ENCODE data around the gene FGFR2. TPM values are rescaled to one million over a fixed set of nuclear protein-coding genes. Genes with fewer than 3 reads are reported as not detected.

The FGFR2 gene
- total and polyA plus RNA-seq, 9 donors = 0.42 to 18.2 (median 1.9) TPM

GRCh38 chr10:121540732-121541395 is 57.4 kb downstream of the FGFR2 start:
- H3K4me3 ChIP-seq (ENCODE audit: low read length) = no peak overlapping the region
- H3K27ac ChIP-seq (ENCODE audit: low read length) = no peak overlapping the region
- H3K27me3 ChIP-seq (ENCODE audit: control insufficient read depth, insufficient read depth, low read length) = peaks cover 9% of the 10 kb centered on the region
- H3K36me3 ChIP-seq (ENCODE audit: control insufficient read depth, insufficient read depth, low read length) = no peaks in the 10 kb centered on the region
- DNase-seq = no peak
- 63% methylated on average over 2 of the region's 6 CpGs for WGBS (ENCODE audit: insufficient coverage)
- no peaks in the 10 kb centered on the region for H3K4me1 ChIP-seq (ENCODE audit: control insufficient read depth, insufficient read depth, low read length)
- no peaks in the 10 kb centered on the region for H3K9me3 ChIP-seq (replicated peaks; ENCODE audit: control insufficient read depth, low read depth, low read length)

DNA sequence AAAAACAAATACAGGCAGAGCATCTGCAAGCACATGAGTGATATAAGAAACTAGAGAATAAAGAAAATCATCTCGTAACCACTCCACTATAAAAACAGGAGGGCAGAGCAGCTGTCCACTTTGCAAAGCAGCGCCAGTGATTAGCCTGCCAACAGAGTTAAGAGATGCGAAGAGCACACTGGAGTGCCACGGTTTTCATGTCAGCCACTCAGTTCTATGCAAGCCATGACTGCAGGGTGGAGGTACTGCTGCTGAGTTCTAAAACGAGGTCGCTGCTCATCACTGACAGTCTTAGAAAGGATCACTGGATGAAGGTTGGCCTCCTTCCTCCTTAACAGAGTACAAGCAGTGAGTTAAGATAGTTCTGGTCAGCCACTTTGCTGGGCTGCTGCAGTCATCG is 58.5 kb downstream of the FGFR2 start:
- no peak for DNase-seq
- WGBS (ENCODE audit: insufficient coverage) = 93% methylated on average over 5 of the region's 7 CpGs
- no peaks in the 10 kb centered on the region for H3K36me3 ChIP-seq (ENCODE audit: control insufficient read depth, insufficient read depth, low read length)
- H3K9me3 ChIP-seq (replicated peaks; ENCODE audit: control insufficient read depth, low read depth, low read length) = no peaks in the 10 kb centered on the region
- no peak overlapping the region for H3K4me3 ChIP-seq (ENCODE audit: low read length)
- H3K27ac ChIP-seq (ENCODE audit: low read length) = no peak overlapping the region
- peaks cover 9% of the 10 kb centered on the region for H3K27me3 ChIP-seq (ENCODE audit: control insufficient read depth, insufficient read depth, low read length)
- no peaks in the 10 kb centered on the region for H3K4me1 ChIP-seq (ENCODE audit: control insufficient read depth, insufficient read depth, low read length)

- H3K36me3 ChIP-seq (ENCODE audit: control insufficient read depth, insufficient read depth, low read length) = no peaks in the 10 kb centered on the region
- peaks cover 23% of the 10 kb centered on the region for H3K27me3 ChIP-seq (ENCODE audit: control insufficient read depth, insufficient read depth, low read length)
- peak; percentile 98 for DNase-seq
- no peaks in the 10 kb centered on the region for H3K4me1 ChIP-seq (ENCODE audit: control insufficient read depth, insufficient read depth, low read length)
- 26% methylated on average over 7 of the region's 8 CpGs for WGBS (ENCODE audit: insufficient coverage)
- H3K27ac ChIP-seq (ENCODE audit: low read length) = peak overlapping the region; percentile 67
- H3K4me3 ChIP-seq (ENCODE audit: low read length) = no peak overlapping the region
- no peaks in the 10 kb centered on the region for H3K9me3 ChIP-seq (replicated peaks; ENCODE audit: control insufficient read depth, low read depth, low read length)
Observed at GRCh38 chr10:121536310-121536913, 61.8 kb downstream of the FGFR2 start.

DNA sequence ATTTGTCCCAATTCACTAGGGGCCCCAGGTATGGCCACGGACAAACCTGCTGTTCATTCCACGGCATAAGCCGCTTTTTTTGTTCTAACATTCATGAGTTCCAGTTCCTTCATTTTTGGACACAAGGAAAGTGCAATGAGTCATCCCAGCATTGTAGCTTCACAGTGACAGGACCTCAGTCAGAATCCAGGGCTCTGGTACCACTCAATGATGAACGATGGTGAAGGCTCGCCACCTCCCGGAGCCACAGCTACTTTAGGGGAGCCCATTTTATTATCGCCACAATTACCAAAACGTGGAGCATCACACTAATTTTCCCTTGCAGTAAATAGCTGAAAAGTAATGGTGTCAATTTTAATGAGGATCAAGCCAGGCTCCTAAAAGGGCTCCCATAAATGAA is 62.9 kb downstream of the FGFR2 start:
- H3K9me3 ChIP-seq (replicated peaks; ENCODE audit: control insufficient read depth, low read depth, low read length) = no peaks in the 10 kb centered on the region
- WGBS (ENCODE audit: insufficient coverage) = 88% methylated on average over 6 of the region's 8 CpGs
- H3K27ac ChIP-seq (ENCODE audit: low read length) = no peak overlapping the region
- H3K36me3 ChIP-seq (ENCODE audit: control insufficient read depth, insufficient read depth, low read length) = no peaks in the 10 kb centered on the region
- H3K4me3 ChIP-seq (ENCODE audit: low read length) = no peak overlapping the region
- no peak for DNase-seq
- peaks cover 22% of the 10 kb centered on the region for H3K27me3 ChIP-seq (ENCODE audit: control insufficient read depth, insufficient read depth, low read length)
- H3K4me1 ChIP-seq (ENCODE audit: control insufficient read depth, insufficient read depth, low read length) = no peaks in the 10 kb centered on the region

DNA sequence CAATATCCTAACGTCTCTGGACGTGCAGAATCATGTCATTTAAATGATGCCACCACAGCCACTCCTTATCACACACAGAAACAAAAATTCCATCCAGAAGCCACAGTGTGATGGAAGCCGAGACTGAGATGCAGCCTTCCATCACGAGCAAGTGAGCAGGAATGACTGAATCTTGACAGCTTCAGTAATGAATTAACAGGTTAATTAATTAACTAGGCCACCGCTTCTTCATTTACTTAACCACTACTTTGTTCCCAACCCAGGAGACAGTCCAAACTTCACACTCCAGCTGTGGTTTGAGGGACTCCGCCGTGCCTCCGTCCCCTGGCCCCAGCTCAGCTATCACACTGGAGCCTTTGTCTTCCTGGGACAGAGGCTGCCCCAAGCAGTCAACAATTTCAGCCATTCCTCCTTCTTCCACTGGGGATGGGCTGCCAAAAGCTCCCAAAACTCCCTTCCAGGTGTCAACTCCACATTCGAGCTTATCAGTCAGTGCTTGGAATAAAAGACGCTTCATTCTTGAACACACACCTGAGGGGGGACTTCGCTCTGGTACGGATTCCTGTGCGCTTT is 65.9 kb downstream of the FGFR2 start:
- no peaks in the 10 kb centered on the region for H3K36me3 ChIP-seq (ENCODE audit: control insufficient read depth, insufficient read depth, low read length)
- peaks cover 29% of the 10 kb centered on the region for H3K27me3 ChIP-seq (ENCODE audit: control insufficient read depth, insufficient read depth, low read length)
- no peak overlapping the region for H3K4me3 ChIP-seq (ENCODE audit: low read length)
- WGBS (ENCODE audit: insufficient coverage) = 61% methylated on average over 6 of the region's 13 CpGs
- DNase-seq = no peak
- no peaks in the 10 kb centered on the region for H3K4me1 ChIP-seq (ENCODE audit: control insufficient read depth, insufficient read depth, low read length)
- no peaks in the 10 kb centered on the region for H3K9me3 ChIP-seq (replicated peaks; ENCODE audit: control insufficient read depth, low read depth, low read length)
- no peak overlapping the region for H3K27ac ChIP-seq (ENCODE audit: low read length)

DNA sequence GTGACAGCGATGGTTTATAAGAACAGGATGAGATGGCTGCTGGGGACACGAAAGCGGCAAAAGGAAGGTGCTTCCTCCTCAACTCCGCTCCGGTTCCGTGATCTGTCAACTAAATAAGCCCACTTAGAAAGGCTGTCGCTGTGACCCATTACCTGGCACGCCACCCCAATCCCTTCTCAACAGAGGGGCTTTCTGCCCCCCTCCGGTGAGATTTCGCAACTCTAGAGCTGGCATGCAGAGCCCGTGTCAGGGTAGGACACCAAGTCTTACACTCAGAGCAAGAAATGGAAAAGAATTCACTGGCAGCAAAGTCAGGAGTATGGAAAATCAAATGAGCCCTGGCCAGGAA is 66.4 kb downstream of the FGFR2 start:
- Histone ChIP-seq H3K4me1 (ENCODE audit: control insufficient read depth, insufficient read depth, low read length) (no peaks in the 10 kb centered on the region), H3K36me3 (ENCODE audit: control insufficient read depth, insufficient read depth, low read length) (no peaks in the 10 kb centered on the region), H3K4me3 (ENCODE audit: low read length) (no peak overlapping the region), H3K9me3 (replicated peaks; ENCODE audit: control insufficient read depth, low read depth, low read length) (no peaks in the 10 kb centered on the region), H3K27ac (ENCODE audit: low read length) (no peak overlapping the region), H3K27me3 (ENCODE audit: control insufficient read depth, insufficient read depth, low read length) (peaks cover 33% of the 10 kb centered on the region)
- peak; percentile 16 for DNase-seq
- WGBS (ENCODE audit: insufficient coverage) = 89% methylated on average over 10 of the region's 11 CpGs

DNA sequence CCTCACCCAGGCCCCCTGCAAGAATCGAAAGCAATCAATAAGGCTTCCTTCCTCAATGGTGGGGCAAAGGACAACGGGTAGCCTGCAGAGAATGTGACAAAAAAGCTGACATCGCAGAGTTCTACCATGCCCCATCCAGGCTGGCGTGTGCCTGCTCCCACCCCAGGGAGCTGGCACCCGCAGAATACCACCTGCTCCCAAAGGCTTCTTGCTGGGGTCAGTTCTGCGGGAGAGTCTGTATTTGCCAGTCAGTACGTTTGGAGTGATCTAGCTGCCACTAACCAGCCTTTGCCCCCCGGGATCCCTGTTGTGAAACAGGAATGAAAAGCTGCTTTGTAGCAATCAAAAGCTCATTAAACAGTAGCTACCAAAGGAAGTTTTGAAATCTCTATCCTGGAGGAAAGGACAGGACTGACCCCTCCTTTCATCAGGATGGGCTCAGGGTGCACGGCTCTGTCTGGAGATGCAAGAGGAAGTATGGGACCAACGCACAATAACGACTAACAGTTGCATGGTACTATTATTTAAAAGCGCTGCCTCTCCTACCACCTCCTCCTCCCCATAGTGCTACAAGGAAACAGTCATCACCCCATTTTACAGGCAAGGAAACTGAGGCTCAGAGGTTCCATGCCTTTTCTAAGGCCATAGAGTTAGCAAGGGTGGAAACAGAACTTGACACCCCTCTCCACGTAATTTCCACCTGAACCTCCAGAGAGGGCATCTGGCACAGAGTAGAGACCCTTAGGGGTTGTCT is 67.0 kb downstream of the FGFR2 start:
- no peak for DNase-seq
- Histone ChIP-seq H3K4me3 (ENCODE audit: low read length) (no peak overlapping the region), H3K4me1 (ENCODE audit: control insufficient read depth, insufficient read depth, low read length) (no peaks in the 10 kb centered on the region), H3K9me3 (replicated peaks; ENCODE audit: control insufficient read depth, low read depth, low read length) (no peaks in the 10 kb centered on the region), H3K36me3 (ENCODE audit: control insufficient read depth, insufficient read depth, low read length) (no peaks in the 10 kb centered on the region), H3K27ac (ENCODE audit: low read length) (no peak overlapping the region), H3K27me3 (ENCODE audit: control insufficient read depth, insufficient read depth, low read length) (peaks cover 38% of the 10 kb centered on the region)
- 85% methylated on average over 8 of the region's 13 CpGs for WGBS (ENCODE audit: insufficient coverage)

DNA sequence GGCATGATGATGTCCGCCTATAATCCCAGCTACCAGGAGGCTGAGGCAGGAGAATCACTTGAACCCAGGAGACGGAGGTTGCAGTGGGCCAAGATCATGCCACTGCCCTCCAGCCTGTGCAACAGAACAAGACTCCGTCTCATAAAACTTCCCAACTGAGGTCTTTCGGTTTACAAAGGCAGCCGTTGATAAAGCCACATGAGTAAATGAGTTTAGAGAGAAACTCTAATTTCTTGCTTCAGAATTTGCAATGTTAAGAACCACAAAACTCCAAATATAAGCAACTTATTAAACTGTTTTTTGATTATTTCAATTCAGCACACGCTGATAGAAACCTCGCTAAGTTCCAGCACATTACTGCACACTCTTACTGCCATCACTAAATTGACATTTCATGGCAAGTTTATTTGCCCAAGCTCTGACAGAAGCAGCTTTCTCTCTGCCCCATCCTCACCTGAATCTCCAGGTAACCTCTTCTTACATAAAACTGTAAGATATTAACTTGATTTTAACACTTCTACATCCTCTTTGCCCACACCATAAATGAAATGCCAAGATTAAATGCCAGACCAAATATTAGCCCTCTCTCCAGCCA is 67.7 kb downstream of the FGFR2 start:
- Histone ChIP-seq H3K9me3 (replicated peaks; ENCODE audit: control insufficient read depth, low read depth, low read length) (no peaks in the 10 kb centered on the region), H3K36me3 (ENCODE audit: control insufficient read depth, insufficient read depth, low read length) (no peaks in the 10 kb centered on the region), H3K27me3 (ENCODE audit: control insufficient read depth, insufficient read depth, low read length) (peaks cover 44% of the 10 kb centered on the region), H3K4me1 (ENCODE audit: control insufficient read depth, insufficient read depth, low read length) (peaks cover 3% of the 10 kb centered on the region), H3K27ac (ENCODE audit: low read length) (no peak overlapping the region), H3K4me3 (ENCODE audit: low read length) (no peak overlapping the region)
- WGBS (ENCODE audit: insufficient coverage) = 91% methylated on average over 3 of the region's 7 CpGs
- DNase-seq = no peak

- 52% methylated on average over 4 of the region's 6 CpGs for WGBS (ENCODE audit: insufficient coverage)
- no peak overlapping the region for H3K27ac ChIP-seq (ENCODE audit: low read length)
- DNase-seq = peak; percentile 28
- peaks cover 54% of the 10 kb centered on the region for H3K27me3 ChIP-seq (ENCODE audit: control insufficient read depth, insufficient read depth, low read length)
- H3K36me3 ChIP-seq (ENCODE audit: control insufficient read depth, insufficient read depth, low read length) = no peaks in the 10 kb centered on the region
- H3K9me3 ChIP-seq (replicated peaks; ENCODE audit: control insufficient read depth, low read depth, low read length) = no peaks in the 10 kb centered on the region
- peaks cover 10% of the 10 kb centered on the region for H3K4me1 ChIP-seq (ENCODE audit: control insufficient read depth, insufficient read depth, low read length)
- no peak overlapping the region for H3K4me3 ChIP-seq (ENCODE audit: low read length)
Observed at GRCh38 chr10:121527690-121528089, 70.6 kb downstream of the FGFR2 start.

- Histone ChIP-seq H3K27ac (ENCODE audit: low read length) (no peak overlapping the region), H3K9me3 (replicated peaks; ENCODE audit: control insufficient read depth, low read depth, low read length) (no peaks in the 10 kb centered on the region), H3K4me3 (ENCODE audit: low read length) (no peak overlapping the region), H3K36me3 (ENCODE audit: control insufficient read depth, insufficient read depth, low read length) (no peaks in the 10 kb centered on the region), H3K4me1 (ENCODE audit: control insufficient read depth, insufficient read depth, low read length) (peaks cover 10% of the 10 kb centered on the region), H3K27me3 (ENCODE audit: control insufficient read depth, insufficient read depth, low read length) (peaks cover 54% of the 10 kb centered on the region)
- 83% methylated on average over 3 of the region's 8 CpGs for WGBS (ENCODE audit: insufficient coverage)
- no peak for DNase-seq
Observed at GRCh38 chr10:121526801-121527221, 71.4 kb downstream of the FGFR2 start.

Measured in muscle of leg (tissue), 11 donors.